LHCN-M2 (cell line): Measurements from ENCODE around the gene MSRB2. TPM values are rescaled to one million over a fixed set of nuclear protein-coding genes. Genes with fewer than 3 reads are reported as not detected.

ENCODE experiments used
- DNase-seq: peaks from one replicate; pipeline ENCODE4 v3.0.0-alpha.2; 2012; ENCODE audit warnings: low read depth
- total RNA-seq: library from RNA; depleted of rRNA; stranded (reverse); fragments of >200 nt; gene quantifications from 2 replicates; pipeline ENCODE4 v1.2.3, GENCODE V29; 2014

MSRB2 gene
- total RNA-seq, 1 experiment from 2014 or later = 18.9 TPM

- DNase-seq = no peak
Observed at GRCh38 chr10:23111517-23112286, 16.3 kb downstream of the MSRB2 start.

- no peak for DNase-seq
Observed at GRCh38 chr10:23114228-23114850, 19.0 kb downstream of the MSRB2 start.

DNA sequence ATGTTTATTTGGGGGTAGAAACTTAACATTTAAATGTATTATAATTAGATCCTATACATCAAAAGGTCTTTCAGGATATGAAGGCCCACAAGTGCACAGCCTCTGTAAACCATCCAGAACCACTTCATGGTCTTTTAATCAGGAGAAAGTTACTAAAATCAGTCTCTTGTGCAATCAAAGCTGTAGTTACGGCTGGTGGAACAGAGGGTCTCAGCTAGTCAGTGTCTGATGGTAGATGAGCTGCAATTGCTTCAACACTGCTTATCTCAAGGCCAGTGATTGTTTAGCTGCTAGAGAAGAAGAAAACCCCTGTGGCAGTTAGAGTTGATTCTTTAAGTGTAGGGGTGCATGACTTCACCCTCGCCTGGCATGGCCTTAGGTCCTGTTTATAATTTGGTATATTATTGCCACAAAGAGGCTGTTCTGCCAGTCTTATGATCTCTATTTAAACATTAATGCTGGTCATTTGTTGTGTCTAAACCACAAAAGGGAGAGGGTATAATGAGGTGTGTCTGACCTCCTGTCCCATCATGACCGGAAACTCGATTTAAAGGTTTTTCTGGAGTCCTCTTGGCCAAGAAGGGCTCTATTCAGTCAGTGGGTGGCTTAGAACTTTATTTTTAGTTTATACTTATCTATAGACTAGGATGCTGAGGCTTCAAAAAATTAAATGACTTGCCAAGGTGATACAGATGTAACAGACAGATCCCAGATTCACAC, 21.3 kb downstream of the MSRB2 start:
- DNase-seq = no peak

GRCh38 chr10:23120001-23120934, 24.9 kb downstream of the MSRB2 start:
- DNase-seq = no peak

- no peak for DNase-seq
Observed at GRCh38 chr10:23121135-23121534, 25.8 kb downstream of the MSRB2 start.

DNA sequence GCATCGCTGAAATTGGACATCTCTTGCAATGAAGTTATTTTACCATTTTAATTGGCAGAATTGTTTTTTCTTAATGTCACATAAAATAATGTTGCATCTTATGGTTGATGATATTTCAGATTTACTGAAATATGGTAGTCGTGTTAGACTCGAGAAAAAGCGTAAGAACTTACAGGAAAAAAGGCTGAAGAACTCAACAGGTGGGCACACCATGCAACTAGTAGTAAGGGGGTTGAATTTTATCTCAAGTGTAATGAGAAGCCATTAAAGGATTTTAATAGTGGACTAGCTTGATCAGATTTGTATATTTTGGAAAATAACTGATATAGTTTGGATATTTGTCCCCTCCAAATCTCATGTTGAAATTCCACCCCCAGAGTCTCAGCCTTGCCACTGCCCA, 41.1 kb downstream of the MSRB2 start:
- DNase-seq = no peak

GRCh38 chr10:23139677-23140076, 44.3 kb downstream of the MSRB2 start:
- DNase-seq = no peak

- DNase-seq = no peak
Observed at GRCh38 chr10:23141995-23142394, 46.6 kb downstream of the MSRB2 start.

DNA sequence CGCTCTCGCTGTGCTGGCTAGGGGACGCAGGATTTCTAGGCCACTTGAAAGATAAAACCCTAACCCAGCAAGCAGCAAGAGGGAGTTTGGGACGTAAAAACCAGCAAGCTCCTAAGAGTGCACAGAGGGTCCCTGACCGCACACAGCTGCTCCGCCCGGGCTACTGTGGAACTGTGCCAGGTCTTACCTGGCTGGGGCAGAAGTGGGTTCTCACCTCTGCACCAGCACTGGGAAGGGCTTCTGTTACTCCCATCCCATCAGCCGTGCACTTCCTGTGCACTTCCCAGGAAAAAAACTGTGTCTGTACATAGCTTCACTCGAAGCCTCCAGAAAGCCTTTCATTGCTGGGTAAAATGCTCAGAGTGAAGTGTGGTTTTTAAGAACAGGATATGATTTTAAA, 50.9 kb downstream of the MSRB2 start:
- no peak for DNase-seq

DNA sequence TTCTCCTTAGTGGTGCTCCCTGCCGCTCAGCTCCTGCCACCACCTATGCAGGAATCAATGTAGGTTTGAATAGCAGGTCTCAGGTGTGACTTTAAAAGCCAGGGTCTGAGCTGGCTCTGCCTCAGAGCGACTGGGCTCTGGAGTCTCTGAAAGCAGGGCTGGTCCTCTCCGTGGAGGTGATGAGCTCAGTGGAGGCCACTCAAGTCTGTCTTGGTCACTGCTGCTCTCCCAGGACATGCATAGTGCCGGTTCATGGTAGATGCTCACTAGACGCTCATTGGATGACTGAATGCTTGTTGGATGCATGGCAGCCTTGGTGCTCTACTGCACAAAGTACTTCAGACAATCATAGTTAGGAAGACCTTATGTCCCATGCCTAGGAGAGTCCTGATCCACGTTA, 51.7 kb downstream of the MSRB2 start:
- no peak for DNase-seq

DNA sequence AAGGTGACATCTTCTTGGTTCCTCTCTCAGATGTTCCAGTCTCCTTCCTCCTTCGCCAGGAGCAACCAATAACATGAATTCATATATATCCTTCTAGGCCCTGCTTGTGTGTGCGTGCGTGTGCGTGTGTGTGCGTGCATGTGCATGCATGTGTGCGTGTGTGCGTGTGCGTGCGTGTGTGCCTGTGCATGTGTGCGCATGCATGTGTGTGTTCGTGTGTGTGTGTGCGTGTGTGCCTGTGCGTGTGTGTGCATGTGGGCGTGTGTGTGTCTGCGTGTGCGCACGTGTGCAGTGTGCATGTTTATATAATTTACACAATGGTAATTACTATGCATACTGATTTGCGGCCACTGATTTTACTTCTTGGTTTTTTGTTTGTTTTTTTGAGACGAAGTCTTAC, 52.8 kb downstream of the MSRB2 start:
- DNase-seq = no peak

DNA sequence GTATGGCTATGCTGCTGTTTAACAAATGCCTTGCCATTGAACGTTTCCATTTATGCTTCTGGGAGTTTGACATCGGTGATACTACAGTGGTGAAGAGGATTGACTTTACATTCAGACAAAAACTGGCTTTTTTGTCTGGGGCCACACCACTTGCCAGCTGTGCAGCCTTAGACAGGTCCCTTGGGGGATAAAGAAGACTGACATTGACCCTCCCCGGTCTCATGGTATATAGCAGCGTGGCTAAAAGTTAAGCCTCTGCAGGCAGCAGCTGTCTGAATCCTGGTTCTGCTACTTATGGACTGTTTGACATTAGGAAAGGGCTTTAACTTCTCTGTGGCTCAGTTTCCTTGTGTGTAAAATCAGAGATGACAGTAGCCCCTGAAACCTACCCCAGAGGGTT, 54.7 kb downstream of the MSRB2 start:
- no peak for DNase-seq

DNA sequence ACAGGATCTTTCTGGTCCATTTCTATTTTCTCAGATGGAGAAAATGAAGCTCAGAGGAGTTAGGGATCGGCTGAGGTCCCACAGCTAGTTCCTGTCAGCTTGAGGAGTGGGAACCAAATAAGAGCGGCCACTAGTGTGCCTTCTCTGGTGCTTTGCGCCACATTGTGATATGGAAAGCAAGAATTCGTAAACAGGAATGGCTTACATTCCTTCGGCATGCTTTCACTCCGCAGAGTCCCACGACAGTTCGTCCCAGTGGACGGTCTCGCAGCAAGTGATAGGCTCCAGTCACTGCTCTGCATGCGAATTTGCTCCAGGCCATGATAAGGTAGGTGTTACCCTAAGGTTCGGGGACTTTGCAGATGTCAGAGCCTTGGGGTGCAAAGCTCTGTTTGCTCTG, 55.2 kb downstream of the MSRB2 start:
- no peak for DNase-seq

GRCh38 chr10:23151071-23151470, 55.7 kb downstream of the MSRB2 start:
- no peak for DNase-seq

DNA sequence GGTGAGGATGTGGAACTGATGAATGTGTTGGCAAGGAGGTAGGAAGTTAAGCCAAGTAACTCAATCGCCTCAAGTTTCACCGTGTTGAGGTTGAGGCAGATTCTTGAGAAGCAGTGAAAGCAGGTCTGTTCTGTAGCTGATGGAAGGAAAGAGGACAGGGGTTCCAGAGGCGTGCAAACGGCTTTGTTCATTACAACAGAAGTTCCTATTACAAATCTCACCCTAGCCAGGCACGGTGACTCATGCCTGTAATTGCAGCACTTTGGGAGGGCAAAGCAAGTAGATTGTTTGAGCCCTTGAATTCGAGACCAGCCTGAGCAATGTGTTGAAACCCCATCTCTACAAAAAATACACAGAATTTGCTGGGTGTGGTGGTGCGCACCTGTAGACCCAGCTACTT, 59.8 kb downstream of the MSRB2 start:
- peak; percentile 26 for DNase-seq

DNA sequence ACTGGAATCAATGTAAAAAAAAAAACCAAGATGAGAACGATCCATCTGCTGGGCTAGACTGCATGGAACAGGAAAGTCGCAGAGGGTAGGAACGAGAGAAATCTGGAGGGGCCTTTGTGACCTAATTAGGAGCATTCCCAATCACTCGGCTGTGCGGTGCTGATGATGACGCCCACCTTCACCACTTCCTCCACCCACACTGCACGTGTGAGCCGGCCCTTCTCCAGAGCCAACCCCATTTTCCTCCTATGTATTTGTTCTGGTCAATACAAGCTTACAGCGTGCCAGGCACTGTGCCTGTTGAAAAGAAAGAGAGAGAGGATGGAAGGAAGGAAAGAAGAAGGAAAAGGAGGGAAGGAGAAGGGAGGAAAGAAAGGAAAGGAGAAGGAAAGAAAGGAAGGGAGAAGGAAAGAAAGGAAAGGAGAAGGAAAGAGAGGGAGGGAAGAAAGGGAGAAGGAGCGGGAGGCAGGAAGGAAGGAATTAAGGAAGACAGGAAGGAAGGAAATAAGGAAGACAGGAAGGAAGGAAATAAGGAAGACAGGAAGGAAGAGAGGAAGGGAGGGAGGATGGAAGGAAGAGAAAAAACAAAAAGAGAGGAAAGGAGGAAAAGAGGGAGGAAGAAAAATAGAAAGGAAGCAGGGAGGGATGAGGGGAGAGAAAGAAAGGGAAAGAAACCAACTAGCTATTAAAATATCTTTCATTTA, 61.2 kb downstream of the MSRB2 start:
- no peak for DNase-seq

- no peak for DNase-seq
Observed at GRCh38 chr10:23157239-23157681, 61.9 kb downstream of the MSRB2 start.

DNA sequence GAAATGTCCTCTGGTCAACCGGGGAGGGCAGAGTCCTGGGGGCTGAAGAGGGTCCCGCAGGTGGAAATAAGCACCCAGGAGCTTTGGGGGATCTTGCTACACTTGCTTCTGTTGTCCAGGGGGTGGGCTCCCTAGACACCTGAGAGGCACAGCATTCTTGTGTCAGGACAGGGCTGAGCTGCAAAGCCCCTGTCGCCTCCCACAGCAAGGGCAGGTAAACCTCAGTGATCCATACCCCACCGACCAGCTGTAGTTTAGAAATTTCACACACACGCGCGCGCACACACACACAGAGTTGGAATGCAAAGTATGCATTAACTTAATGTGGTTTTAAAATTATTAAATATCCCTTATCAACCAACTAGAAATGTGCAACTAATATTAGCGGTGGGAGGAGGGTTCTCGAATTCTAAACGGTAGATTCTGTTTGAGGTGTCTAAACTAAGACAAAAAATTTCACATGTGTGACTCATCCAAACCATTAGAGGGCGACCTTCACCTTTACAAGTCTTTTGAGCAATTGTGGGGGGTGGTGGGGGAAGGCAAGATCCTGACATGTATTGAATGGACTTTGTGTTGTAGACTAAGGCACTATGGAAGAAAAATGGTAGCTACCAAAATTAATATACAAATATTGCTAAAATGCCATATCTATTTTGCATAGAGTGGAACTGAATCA, 62.5 kb downstream of the MSRB2 start:
- DNase-seq = peak; percentile 19

GRCh38 chr10:23158370-23158769, 63.0 kb downstream of the MSRB2 start:
- peak; percentile 44 for DNase-seq

DNA sequence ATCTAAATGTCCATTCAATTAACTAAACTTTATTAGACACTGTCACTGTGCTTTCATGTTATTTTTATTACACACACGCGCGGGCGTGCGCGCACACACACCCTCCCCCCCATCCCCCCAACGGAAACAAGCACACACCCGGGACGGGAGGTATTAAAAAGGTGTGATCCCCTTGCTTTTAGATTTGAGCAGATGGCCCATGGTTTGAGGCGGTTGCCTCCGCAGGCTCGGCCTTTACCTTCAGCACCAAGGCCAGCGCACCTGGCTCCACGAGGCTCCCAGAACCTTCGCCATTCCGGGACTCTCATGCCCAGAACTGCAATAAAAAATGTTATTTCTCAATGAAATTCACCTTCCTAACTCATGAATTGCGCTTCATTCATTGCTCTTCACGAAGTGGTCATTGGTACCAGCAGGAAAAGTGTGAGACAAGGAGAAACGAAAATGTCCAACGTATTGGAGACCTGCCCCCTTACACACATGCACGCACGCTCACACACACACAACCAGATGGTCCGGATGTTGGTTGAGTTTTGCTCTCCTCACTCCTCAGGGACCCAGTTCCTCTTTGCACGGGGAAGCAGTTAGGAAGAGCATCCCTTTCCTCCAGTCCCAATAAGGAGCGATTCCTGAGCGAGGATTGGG, 76.0 kb downstream of the MSRB2 start:
- peak; percentile 17 for DNase-seq
